HPDE6-E6E7 (cell line): ENCODE data around the gene APLNR.

Source experiments
- DNase-seq: peaks from one replicate; pipeline ENCODE4 v3.0.0; 2011; ENCODE audit warnings: missing footprints; ENCODE audit errors: extremely low spot score

Gene APLNR

GRCh38 chr11:57251491-57252104, 14.5 kb upstream of the APLNR start:
- no peak for DNase-seq

- no peak for DNase-seq
These were observed 14.0 kb upstream of the APLNR start for GRCh38 chr11:57251037-57251436.

GRCh38 chr11:57249384-57250319, 12.6 kb upstream of the APLNR start:
- DNase-seq: peak; percentile 45

- DNase-seq: peak; percentile 83
These were observed 11.8 kb upstream of the APLNR start for GRCh38 chr11:57248780-57249383.

- DNase-seq: no peak
These were observed 7.9 kb upstream of the APLNR start for GRCh38 chr11:57244911-57245310.

GRCh38 chr11:57241353-57241972, 4.4 kb upstream of the APLNR start:
- DNase-seq: no peak

GRCh38 chr11:57240757-57241156, 3.7 kb upstream of the APLNR start:
- no peak for DNase-seq

- no peak for DNase-seq
These were observed 3.0 kb upstream of the APLNR start for GRCh38 chr11:57240007-57240406.

- DNase-seq: no peak
These were observed 2.3 kb upstream of the APLNR start for GRCh38 chr11:57239348-57239747.

- no peak for DNase-seq
These were observed 1.0 kb downstream of the APLNR start for GRCh38 chr11:57235761-57236703.

GRCh38 chr11:57233702-57234101, 3.3 kb downstream of the APLNR start:
- no peak for DNase-seq

- no peak for DNase-seq
These were observed 5.4 kb downstream of the APLNR start for GRCh38 chr11:57231539-57232253.

GRCh38 chr11:57230791-57231538, 6.1 kb downstream of the APLNR start:
- no peak for DNase-seq

GRCh38 chr11:57230316-57230715, 6.7 kb downstream of the APLNR start:
- no peak for DNase-seq

GRCh38 chr11:57228600-57228999, 8.4 kb downstream of the APLNR start:
- no peak for DNase-seq

GRCh38 chr11:57224537-57224936, 12.5 kb downstream of the APLNR start:
- DNase-seq: no peak

GRCh38 chr11:57224128-57224527, 12.9 kb downstream of the APLNR start:
- no peak for DNase-seq

- DNase-seq: no peak
These were observed 13.4 kb downstream of the APLNR start for GRCh38 chr11:57223601-57224000.

GRCh38 chr11:57222239-57222638, 14.8 kb downstream of the APLNR start:
- DNase-seq: no peak
